HG03571 (cell line): ENCODE results near the gene PCYT1B.
"Not testable (repeated sequence)": the region's sequence is repeated elsewhere in the genome, so short reads cannot be mapped to it uniquely, and the experiment has no call there.

ENCODE experiments used
- ATAC-seq: cut with Tn5 transposase; IDR thresholded peaks from one replicate; pipeline ENCODE4 v1.9.1; 2021; ENCODE audit not compliant: unreplicated experiment

PCYT1B gene

GRCh38 chrX:24646745-24647182 lies 383 bp downstream of the PCYT1B start:
- ATAC-seq, result no peak

GRCh38 chrX:24646006-24646405 lies 1.1 kb downstream of the PCYT1B start:
- ATAC-seq, result no peak

DNA sequence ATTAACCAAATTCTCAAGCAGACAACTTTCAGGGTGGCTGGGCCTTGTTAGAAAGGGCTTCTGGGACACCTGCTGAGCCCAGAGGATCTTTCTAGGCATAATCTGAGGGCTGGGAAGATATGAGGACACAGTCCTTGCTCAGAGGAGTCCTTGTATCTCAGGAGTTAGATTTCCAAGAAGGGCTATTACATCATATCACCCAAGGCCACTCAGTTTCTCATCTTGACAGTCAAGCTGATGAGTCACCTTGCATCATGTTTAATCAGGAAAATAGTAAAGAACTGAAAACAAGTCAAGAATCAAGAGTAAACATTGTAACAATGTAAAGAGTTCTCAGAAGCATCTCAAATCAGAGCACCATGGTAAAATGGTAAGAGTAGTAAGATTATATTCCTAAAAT lies 4.0 kb downstream of the PCYT1B start:
- no peak for ATAC-seq

DNA sequence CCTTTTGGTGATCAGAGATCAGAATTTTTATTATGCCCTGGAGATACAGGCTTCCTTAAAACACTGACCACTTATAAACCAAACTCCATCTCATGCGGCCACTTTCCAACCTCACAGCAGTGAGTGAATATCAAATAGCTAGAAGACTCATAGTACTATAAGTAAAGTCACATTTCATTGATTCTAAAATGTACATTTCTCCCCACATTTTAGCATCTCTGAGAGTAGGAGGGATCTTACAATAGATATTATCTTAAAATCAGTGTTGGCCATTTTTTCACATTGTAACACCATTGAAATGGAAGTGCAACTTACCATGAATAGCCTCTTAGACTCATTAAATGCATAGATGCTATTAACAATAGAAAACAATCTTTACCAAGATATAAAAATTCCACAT lies 17.4 kb downstream of the PCYT1B start:
- no peak for ATAC-seq

DNA sequence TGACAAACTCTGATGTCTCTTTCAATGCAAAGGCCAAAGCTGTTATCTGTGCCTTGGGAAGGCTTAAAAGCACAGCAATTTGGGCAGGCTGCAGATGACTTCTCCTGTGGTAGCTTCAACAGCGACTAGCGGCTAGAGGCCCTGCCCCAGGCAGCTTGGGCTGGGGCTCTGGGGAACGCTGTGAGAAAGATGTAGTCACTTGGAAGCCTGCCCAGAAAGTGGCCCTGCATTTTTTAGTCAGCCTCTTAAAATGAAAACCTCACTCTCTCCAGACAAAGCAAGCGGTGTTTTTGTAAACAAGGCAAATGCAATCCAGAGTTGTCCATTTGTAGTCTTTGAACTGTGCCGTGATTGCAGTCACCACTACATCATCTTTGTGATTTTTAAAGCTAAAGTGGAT lies 27.5 kb downstream of the PCYT1B start:
- no peak for ATAC-seq

GRCh38 chrX:24610516-24610915 lies 36.6 kb downstream of the PCYT1B start:
- no peak for ATAC-seq

GRCh38 chrX:24607616-24608015 lies 39.5 kb downstream of the PCYT1B start:
- ATAC-seq, result no peak

- ATAC-seq, result not testable (repeated sequence)
These were observed 41.2 kb downstream of the PCYT1B start for GRCh38 chrX:24605941-24606340.

- no peak for ATAC-seq
These were observed 44.0 kb downstream of the PCYT1B start for GRCh38 chrX:24603191-24603590.

- ATAC-seq, result no peak
These were observed 45.3 kb downstream of the PCYT1B start for GRCh38 chrX:24601858-24602257.

DNA sequence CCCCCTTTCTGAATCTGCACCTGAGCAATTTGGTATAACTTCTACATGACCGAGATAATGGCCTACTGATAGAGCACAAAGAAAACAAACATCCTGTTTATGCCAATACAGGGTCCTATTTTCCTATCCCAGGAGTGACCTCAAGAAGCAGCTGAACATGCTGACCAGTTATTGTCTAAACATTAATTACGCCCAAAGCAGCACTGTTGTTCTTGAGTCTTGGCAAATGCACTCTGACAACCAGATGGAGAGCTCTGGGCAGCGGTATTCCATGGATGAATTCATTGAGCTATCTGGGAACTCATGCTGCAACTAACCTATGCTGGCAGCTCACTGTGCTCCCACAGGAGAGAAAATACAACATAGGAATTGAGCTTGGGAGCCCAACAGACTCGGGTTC lies 52.6 kb downstream of the PCYT1B start:
- no peak for ATAC-seq

DNA sequence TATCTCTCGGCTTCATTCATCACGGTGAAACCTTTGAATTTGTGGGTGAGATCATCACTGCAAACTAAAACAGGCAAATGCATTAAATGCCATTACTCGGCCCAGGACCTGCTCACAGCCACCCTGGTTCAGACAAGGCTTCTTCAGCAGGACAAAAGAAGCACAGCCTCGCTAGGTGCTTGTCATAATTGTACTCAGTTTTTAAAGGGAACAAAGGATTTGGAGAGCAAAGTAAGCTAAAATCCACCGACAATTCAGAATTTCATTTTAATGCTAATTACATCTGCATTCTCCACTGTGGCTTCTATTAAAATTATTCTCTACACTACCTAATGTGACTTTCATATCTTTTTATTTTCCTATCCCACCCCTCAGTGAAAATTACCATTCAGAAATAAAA lies 57.0 kb downstream of the PCYT1B start:
- ATAC-seq, result no peak

GRCh38 chrX:24577091-24577490 lies 70.1 kb downstream of the PCYT1B start:
- ATAC-seq, result no peak

GRCh38 chrX:24575496-24575895 lies 71.7 kb downstream of the PCYT1B start:
- ATAC-seq, result no peak

- ATAC-seq, result no peak
These were observed 72.4 kb downstream of the PCYT1B start for GRCh38 chrX:24574743-24575142.

DNA sequence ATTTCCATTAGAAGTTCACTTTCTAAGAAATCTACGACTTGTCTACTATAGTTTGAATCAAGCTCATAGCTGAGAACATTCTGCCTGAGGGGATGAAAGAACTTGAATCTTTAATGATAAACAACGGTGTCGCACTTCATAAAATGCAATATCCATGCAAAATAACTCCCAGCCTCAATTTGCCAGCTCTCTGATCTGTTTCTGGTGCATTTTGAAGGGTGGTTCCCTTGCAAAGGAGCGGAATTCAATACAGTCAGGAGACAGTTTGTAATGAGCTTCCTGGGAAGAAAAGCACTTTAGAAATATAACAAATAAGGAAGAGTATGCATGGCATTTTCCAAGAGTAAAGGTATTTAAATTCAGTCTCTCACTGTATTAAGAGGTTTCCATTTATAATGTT lies 80.0 kb downstream of the PCYT1B start:
- no peak for ATAC-seq

GRCh38 chrX:24566240-24566639 lies 80.9 kb downstream of the PCYT1B start:
- ATAC-seq, result no peak

- no peak for ATAC-seq
These were observed 83.7 kb downstream of the PCYT1B start for GRCh38 chrX:24563291-24564010.

GRCh38 chrX:24561121-24561520 lies 86.0 kb downstream of the PCYT1B start:
- no peak for ATAC-seq

DNA sequence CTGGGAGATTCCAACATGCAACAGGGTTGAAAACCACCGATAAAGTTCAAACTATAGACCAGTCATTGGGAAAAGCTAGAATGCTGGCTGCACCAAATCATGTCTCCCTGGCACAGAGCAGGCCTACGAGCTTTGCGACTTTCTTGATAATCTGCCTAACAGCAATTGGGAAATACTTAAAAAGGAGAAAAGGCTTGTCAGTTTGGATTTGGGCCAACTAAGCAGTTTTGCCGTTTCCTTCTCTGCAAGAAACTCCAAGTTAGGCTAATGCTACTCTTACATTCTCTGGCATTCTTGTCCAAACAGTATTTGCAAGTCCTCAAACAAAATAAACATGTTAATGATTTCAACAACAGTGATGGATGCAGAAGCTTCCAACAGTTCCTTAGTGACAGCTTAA lies 94.1 kb downstream of the PCYT1B start:
- no peak for ATAC-seq

- no peak for ATAC-seq
These were observed 97.0 kb downstream of the PCYT1B start for GRCh38 chrX:24550166-24550565.

DNA sequence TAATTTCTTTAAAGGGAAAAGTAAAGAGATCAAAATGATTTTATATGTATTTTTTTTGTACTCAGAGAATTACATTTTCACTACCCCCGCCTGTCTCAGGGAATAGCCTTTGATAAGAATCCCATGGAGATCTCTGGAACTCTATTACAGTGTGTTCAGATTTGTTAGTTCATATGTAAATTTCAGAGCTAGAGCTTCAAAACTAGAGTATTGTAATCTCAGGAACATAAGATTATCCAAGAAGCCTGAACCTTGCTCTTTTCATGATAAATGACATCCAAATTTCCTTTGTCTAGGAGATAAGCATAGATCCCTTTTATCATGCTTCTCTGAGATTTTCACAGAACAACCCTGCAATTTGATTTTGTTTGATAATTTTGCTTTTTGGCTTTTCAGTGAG lies 99.2 kb downstream of the PCYT1B start:
- ATAC-seq, result no peak

DNA sequence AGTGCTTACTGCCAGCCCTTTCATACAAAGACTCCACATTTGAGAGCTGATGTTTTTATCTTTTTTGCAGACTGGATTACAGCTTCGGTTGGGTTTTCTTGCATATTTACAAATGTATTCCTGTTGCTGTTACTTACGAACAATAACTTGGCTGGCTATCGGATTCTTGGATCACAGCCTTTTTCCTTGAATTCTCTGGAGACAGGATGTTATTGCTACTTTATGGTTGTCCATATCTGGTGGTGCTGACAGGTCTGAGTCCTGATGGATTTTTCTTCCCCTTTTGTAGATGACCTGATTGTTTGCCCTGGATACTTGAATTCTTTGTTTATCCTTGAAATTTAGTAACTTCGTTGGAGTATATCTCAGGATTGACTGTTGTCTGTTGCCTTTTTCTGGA lies 104.4 kb downstream of the PCYT1B start:
- no peak for ATAC-seq
